ENCODE data around the gene KLRF2. TPM values are rescaled to one million over a fixed set of nuclear protein-coding genes. Genes with fewer than 3 reads are reported as not detected.
A peak's percentile ranks its signal among the peaks of the same experiment; 100 is the strongest.

Gene KLRF2
- total RNA-seq, 2 experiments from 2014 or later = not detected

GRCh38 chr12:9866860-9867269 lies 14.4 kb upstream of the KLRF2 start:
- no peaks in the 10 kb centered on the region for H3K27me3 Mint-ChIP-seq
- TF ChIP-seq, protein P1, sequence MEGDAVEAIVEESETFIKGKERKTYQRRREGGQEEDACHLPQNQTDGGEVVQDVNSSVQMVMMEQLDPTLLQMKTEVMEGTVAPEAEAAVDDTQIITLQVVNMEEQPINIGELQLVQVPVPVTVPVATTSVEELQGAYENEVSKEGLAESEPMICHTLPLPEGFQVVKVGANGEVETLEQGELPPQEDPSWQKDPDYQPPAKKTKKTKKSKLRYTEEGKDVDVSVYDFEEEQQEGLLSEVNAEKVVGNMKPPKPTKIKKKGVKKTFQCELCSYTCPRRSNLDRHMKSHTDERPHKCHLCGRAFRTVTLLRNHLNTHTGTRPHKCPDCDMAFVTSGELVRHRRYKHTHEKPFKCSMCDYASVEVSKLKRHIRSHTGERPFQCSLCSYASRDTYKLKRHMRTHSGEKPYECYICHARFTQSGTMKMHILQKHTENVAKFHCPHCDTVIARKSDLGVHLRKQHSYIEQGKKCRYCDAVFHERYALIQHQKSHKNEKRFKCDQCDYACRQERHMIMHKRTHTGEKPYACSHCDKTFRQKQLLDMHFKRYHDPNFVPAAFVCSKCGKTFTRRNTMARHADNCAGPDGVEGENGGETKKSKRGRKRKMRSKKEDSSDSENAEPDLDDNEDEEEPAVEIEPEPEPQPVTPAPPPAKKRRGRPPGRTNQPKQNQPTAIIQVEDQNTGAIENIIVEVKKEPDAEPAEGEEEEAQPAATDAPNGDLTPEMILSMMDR (IDR thresholded peaks at IDR 0.05) = no peak
- no peak for DNase-seq
- peak overlapping the region; percentile 85 for H3K4me3 Mint-ChIP-seq
- H3K9me3 Mint-ChIP-seq = peaks cover 19% of the 10 kb centered on the region
- intact Hi-C loops (cut with micrococcal nuclease) = loop anchor here (5.0 kb wide), 3 partner anchors 55 to 70 kb away; no protein-coding TSS in a partner anchor
- H3K36me3 Mint-ChIP-seq (ENCODE audit: low read depth) = peaks cover 42% of the 10 kb centered on the region
- peaks cover 37% of the 10 kb centered on the region for H3K4me1 Mint-ChIP-seq (ENCODE audit: low read depth)
- POLR2A ChIA-PET = interaction anchor here (0.7 to 7.6 kb wide), 18 partner anchors 18 to 694 kb away, joined by 3 to 292 read pairs (median 6); partner anchors contain the start of genes CD69 and CLEC2D
- CTCF ChIA-PET = interaction anchor here (0.7 to 3.5 kb wide), 11 partner anchors 10 to 124 kb away, joined by 3 to 21 read pairs (median 6); partner anchors contain the start of gene CD69
- ATAC-seq = peak; percentile 8
- peak overlapping the region; percentile 93 for H3K27ac Mint-ChIP-seq

- H3K4me3 Mint-ChIP-seq = peak overlapping the region; percentile 85
- TF ChIP-seq, protein P1 (IDR thresholded peaks at IDR 0.05) = no peak
- ATAC-seq (no peak), DNase-seq (no peak)
- ChIA-PET CTCF (interaction anchor here (1.2 to 3.5 kb wide), 9 partner anchors 39 to 125 kb away, joined by 3 to 21 read pairs (median 8); partner anchors contain the start of gene CD69), POLR2A (interaction anchor here (1.0 to 7.6 kb wide), 16 partner anchors 12 to 694 kb away, joined by 3 to 292 read pairs (median 5); partner anchors contain the start of genes CD69 and CLEC2D)
- H3K9me3 Mint-ChIP-seq = peaks cover 17% of the 10 kb centered on the region
- H3K27ac Mint-ChIP-seq = peak overlapping the region; percentile 93
- intact Hi-C loops (cut with micrococcal nuclease) = loop anchor here (5.0 kb wide), 3 partner anchors 55 to 70 kb away; no protein-coding TSS in a partner anchor
- H3K27me3 Mint-ChIP-seq = no peaks in the 10 kb centered on the region
- H3K4me1 Mint-ChIP-seq (ENCODE audit: low read depth) = peaks cover 38% of the 10 kb centered on the region
- H3K36me3 Mint-ChIP-seq (ENCODE audit: low read depth) = peaks cover 41% of the 10 kb centered on the region
These were observed 13.8 kb upstream of the KLRF2 start for GRCh38 chr12:9867531-9867930.

- Mint-ChIP-seq H3K36me3 (ENCODE audit: low read depth) (peaks cover 33% of the 10 kb centered on the region), H3K27me3 (no peaks in the 10 kb centered on the region), H3K9me3 (peaks cover 9% of the 10 kb centered on the region), H3K4me1 (ENCODE audit: low read depth) (peaks cover 34% of the 10 kb centered on the region), H3K27ac (peak overlapping the region; percentile 89), H3K4me3 (peak overlapping the region; percentile 85)
- ATAC-seq = no peak
- DNase-seq = no peak
- ChIA-PET CTCF (interaction anchor here (0.9 to 3.5 kb wide), 9 partner anchors 53 to 125 kb away, joined by 3 to 21 read pairs (median 3); partner anchors contain the start of gene CD69), POLR2A (interaction anchor here (0.8 to 7.6 kb wide), 10 partner anchors 12 to 687 kb away, joined by 3 to 292 read pairs (median 14); partner anchors contain the start of genes CD69 and CLEC2D)
- TF ChIP-seq, protein P1 (IDR thresholded peaks at IDR 0.05) = no peak
- intact Hi-C loops (cut with micrococcal nuclease) = loop anchor here (5.0 kb wide), 3 partner anchors 56 to 71 kb away; no protein-coding TSS in a partner anchor
These were observed 12.9 kb upstream of the KLRF2 start for GRCh38 chr12:9868311-9868801.

- Mint-ChIP-seq H3K27ac (peak overlapping the region; percentile 89), H3K9me3 (peaks cover 4% of the 10 kb centered on the region), H3K36me3 (ENCODE audit: low read depth) (peaks cover 27% of the 10 kb centered on the region), H3K4me1 (ENCODE audit: low read depth) (peaks cover 28% of the 10 kb centered on the region), H3K4me3 (peak overlapping the region; percentile 85), H3K27me3 (no peaks in the 10 kb centered on the region)
- intact Hi-C loops (cut with micrococcal nuclease) = loop anchor here (5.0 kb wide), 3 partner anchors 57 to 72 kb away; no protein-coding TSS in a partner anchor
- DNase-seq (no peak), ATAC-seq (no peak)
- ChIA-PET POLR2A (interaction anchor here (0.7 to 7.6 kb wide), 14 partner anchors 27 to 686 kb away, joined by 3 to 292 read pairs (median 4); partner anchors contain the start of genes CD69 and CLEC2D), CTCF (interaction anchor here (0.9 to 3.5 kb wide), 7 partner anchors 53 to 126 kb away, joined by 3 to 21 read pairs (median 3); no protein-coding TSS in a partner anchor)
- TF ChIP-seq, protein P1 (IDR thresholded peaks at IDR 0.05) = no peak
These were observed 12.4 kb upstream of the KLRF2 start for GRCh38 chr12:9868951-9869306.
